Measurements from ENCODE around the gene DRICH1.
"Not testable (repeated sequence)": the region's sequence is repeated elsewhere in the genome, so short reads cannot be mapped to it uniquely, and the experiment has no call there.

DRICH1 gene

GRCh38 chr22:23646526-23646925 lies 14.4 kb upstream of the DRICH1 start:
- not testable (repeated sequence) for DNase-seq

GRCh38 chr22:23640206-23640605 lies 8.1 kb upstream of the DRICH1 start:
- not testable (repeated sequence) for DNase-seq

GRCh38 chr22:23639661-23640060 lies 7.5 kb upstream of the DRICH1 start:
- DNase-seq: no peak

GRCh38 chr22:23638611-23639010 lies 6.5 kb upstream of the DRICH1 start:
- no peak for DNase-seq

GRCh38 chr22:23635291-23635690 lies 3.2 kb upstream of the DRICH1 start:
- not testable (repeated sequence) for DNase-seq

GRCh38 chr22:23628056-23628743 lies 3.9 kb downstream of the DRICH1 start:
- not testable (repeated sequence) for DNase-seq

- not testable (repeated sequence) for DNase-seq
Observed at GRCh38 chr22:23627401-23628055, 4.6 kb downstream of the DRICH1 start.

- DNase-seq: no peak
Observed at GRCh38 chr22:23626286-23626975, 5.7 kb downstream of the DRICH1 start.

- DNase-seq: no peak
Observed at GRCh38 chr22:23622634-23623033, 9.5 kb downstream of the DRICH1 start.

- not testable (repeated sequence) for DNase-seq
Observed at GRCh38 chr22:23621916-23622315, 10.2 kb downstream of the DRICH1 start.

GRCh38 chr22:23621082-23621780 lies 10.9 kb downstream of the DRICH1 start:
- DNase-seq: no peak

GRCh38 chr22:23613193-23613972 lies 18.7 kb downstream of the DRICH1 start:
- DNase-seq: no peak

- DNase-seq: no peak
Observed at GRCh38 chr22:23609983-23610781, 21.9 kb downstream of the DRICH1 start.

GRCh38 chr22:23608583-23608982 lies 23.5 kb downstream of the DRICH1 start:
- no peak for DNase-seq

- DNase-seq: no peak
Observed at GRCh38 chr22:23606204-23607131, 25.7 kb downstream of the DRICH1 start.

- DNase-seq: no peak
Observed at GRCh38 chr22:23604939-23605712, 27.0 kb downstream of the DRICH1 start.

GRCh38 chr22:23603266-23603665 lies 28.9 kb downstream of the DRICH1 start:
- DNase-seq: no peak

- DNase-seq: no peak
Observed at GRCh38 chr22:23598805-23599518, 33.2 kb downstream of the DRICH1 start.

Data from SIG-M5 (cell line).